Liver (tissue), 3 donors: Measurements from ENCODE around the gene STK39.
"Not testable (repeated sequence)": the region's sequence is repeated elsewhere in the genome, so short reads cannot be mapped to it uniquely, and the experiment has no call there.

ENCODE experiments used
- EGR1 ChIP-seq, 2 donors: IDR thresholded peaks; 2 replicates each; pipeline ENCODE4 v1.6.1; 2016 to 2018; ENCODE audit warnings: antibody characterized with exemption in 2 of 2, low read depth in 2 of 2
- FOXA1 ChIP-seq: IDR thresholded peaks from 2 replicates; pipeline ENCODE4 v1.6.1; 2016; ENCODE audit warnings: antibody characterized with exemption
- FOXA2 ChIP-seq: IDR thresholded peaks from 2 replicates; pipeline ENCODE4 v1.6.1; 2016; ENCODE audit warnings: antibody characterized with exemption
- GABPA ChIP-seq, 2 donors: IDR thresholded peaks in 1 of 2; conservative IDR thresholded peaks in 1 of 2; 2 replicates each; pipeline ENCODE4 v1.6.1; 2016; ENCODE audit warnings: antibody characterized with exemption in 2 of 2, mild to moderate bottlenecking in 1 of 2, moderate library complexity in 1 of 2
- JUND ChIP-seq, 2 donors: IDR thresholded peaks; 2 replicates each; pipeline ENCODE4 v1.6.1; 2016; ENCODE audit warnings: antibody characterized with exemption in 2 of 2
- RAD21 ChIP-seq, 2 donors: IDR thresholded peaks; 2 replicates each; pipeline ENCODE4 v1.6.1; 2016; ENCODE audit warnings: antibody characterized with exemption in 2 of 2, mild to moderate bottlenecking in 2 of 2
- TAF1 ChIP-seq: conservative IDR thresholded peaks from 2 replicates; pipeline ENCODE4 v1.6.1; 2016; ENCODE audit warnings: antibody characterized with exemption, mild to moderate bottlenecking
- YY1 ChIP-seq: IDR thresholded peaks from 2 replicates; pipeline ENCODE4 v1.6.1; 2016; ENCODE audit warnings: antibody characterized with exemption, mild to moderate bottlenecking
- TF ChIP-seq, protein P1 (sequence below): fragments of 150-350 bp; IDR thresholded peaks from 2 replicates; pipeline ENCODE4 v1.5.1; 2017; ENCODE audit warnings: improper control_type of control experiment, low read depth, low read length; ENCODE audit not compliant: missing input control
- TF ChIP-seq, protein P2 (sequence below): IDR thresholded peaks from 2 replicates; pipeline ENCODE4 v1.6.1; 2016; ENCODE audit warnings: antibody characterized with exemption, mild to moderate bottlenecking
- TF ChIP-seq, protein P3 (sequence below): IDR thresholded peaks from 2 replicates; pipeline ENCODE4 v1.6.1; 2016; ENCODE audit warnings: antibody characterized with exemption
- TF ChIP-seq, protein P4 (sequence below): IDR thresholded peaks from 2 replicates; pipeline ENCODE4 v1.6.1; 2016; ENCODE audit warnings: antibody characterized with exemption
- TF ChIP-seq, protein P5 (sequence below): IDR thresholded peaks from 2 replicates; pipeline ENCODE4 v1.6.1; 2016; ENCODE audit warnings: antibody characterized with exemption
- donor health status: healthy.
- donor health status: healthy.

DNA sequence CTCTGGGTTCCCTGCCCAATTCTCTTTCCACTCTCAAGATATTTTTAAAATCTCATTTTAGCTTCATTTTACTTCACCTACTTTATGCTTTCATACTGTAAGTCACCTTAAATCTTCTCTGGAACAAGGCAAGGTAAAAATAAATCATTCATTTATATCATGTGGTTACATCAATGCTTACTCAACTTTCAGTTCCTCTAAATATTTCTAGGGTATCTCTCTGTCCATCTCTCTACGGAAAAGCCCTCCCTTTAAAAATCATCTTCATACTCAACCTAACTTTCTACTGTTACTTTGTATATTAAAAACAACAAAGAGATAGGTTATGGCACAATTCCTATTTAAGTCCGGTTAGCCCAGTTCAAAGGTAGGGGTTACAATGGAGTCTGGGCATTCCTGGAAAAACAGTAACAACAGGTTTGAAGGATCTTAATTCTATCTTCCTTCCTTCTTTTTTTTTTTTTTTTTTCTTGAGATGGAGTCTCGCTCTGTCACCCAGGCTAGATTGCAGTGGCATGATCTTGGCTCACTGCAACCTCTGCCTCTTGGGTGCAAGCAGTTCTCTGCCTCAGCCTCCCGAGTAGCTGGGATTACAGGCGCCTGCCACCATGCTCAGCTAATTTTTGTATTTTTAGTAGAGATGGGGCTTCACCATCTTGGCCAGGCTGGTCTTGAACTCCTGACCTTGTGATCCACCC lies 205.1 kb downstream of the STK39 start:
- TF ChIP-seq, protein P1, sequence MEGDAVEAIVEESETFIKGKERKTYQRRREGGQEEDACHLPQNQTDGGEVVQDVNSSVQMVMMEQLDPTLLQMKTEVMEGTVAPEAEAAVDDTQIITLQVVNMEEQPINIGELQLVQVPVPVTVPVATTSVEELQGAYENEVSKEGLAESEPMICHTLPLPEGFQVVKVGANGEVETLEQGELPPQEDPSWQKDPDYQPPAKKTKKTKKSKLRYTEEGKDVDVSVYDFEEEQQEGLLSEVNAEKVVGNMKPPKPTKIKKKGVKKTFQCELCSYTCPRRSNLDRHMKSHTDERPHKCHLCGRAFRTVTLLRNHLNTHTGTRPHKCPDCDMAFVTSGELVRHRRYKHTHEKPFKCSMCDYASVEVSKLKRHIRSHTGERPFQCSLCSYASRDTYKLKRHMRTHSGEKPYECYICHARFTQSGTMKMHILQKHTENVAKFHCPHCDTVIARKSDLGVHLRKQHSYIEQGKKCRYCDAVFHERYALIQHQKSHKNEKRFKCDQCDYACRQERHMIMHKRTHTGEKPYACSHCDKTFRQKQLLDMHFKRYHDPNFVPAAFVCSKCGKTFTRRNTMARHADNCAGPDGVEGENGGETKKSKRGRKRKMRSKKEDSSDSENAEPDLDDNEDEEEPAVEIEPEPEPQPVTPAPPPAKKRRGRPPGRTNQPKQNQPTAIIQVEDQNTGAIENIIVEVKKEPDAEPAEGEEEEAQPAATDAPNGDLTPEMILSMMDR, result not testable (repeated sequence)
- TF ChIP-seq, protein P2, sequence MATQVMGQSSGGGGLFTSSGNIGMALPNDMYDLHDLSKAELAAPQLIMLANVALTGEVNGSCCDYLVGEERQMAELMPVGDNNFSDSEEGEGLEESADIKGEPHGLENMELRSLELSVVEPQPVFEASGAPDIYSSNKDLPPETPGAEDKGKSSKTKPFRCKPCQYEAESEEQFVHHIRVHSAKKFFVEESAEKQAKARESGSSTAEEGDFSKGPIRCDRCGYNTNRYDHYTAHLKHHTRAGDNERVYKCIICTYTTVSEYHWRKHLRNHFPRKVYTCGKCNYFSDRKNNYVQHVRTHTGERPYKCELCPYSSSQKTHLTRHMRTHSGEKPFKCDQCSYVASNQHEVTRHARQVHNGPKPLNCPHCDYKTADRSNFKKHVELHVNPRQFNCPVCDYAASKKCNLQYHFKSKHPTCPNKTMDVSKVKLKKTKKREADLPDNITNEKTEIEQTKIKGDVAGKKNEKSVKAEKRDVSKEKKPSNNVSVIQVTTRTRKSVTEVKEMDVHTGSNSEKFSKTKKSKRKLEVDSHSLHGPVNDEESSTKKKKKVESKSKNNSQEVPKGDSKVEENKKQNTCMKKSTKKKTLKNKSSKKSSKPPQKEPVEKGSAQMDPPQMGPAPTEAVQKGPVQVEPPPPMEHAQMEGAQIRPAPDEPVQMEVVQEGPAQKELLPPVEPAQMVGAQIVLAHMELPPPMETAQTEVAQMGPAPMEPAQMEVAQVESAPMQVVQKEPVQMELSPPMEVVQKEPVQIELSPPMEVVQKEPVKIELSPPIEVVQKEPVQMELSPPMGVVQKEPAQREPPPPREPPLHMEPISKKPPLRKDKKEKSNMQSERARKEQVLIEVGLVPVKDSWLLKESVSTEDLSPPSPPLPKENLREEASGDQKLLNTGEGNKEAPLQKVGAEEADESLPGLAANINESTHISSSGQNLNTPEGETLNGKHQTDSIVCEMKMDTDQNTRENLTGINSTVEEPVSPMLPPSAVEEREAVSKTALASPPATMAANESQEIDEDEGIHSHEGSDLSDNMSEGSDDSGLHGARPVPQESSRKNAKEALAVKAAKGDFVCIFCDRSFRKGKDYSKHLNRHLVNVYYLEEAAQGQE, result not testable (repeated sequence)
- not testable (repeated sequence) for TF ChIP-seq RAD21 (IDR thresholded peaks at IDR 0.05); JUND (IDR thresholded peaks at IDR 0.05); EGR1 (IDR thresholded peaks at IDR 0.05; ENCODE audit: low read depth in 2 of 2); TAF1; FOXA2; YY1; FOXA1; GABPA (IDR thresholded peaks at IDR 0.05 in 1 of 2, conservative IDR thresholded peaks at IDR 0.05 in 1 of 2)
- TF ChIP-seq, protein P3, sequence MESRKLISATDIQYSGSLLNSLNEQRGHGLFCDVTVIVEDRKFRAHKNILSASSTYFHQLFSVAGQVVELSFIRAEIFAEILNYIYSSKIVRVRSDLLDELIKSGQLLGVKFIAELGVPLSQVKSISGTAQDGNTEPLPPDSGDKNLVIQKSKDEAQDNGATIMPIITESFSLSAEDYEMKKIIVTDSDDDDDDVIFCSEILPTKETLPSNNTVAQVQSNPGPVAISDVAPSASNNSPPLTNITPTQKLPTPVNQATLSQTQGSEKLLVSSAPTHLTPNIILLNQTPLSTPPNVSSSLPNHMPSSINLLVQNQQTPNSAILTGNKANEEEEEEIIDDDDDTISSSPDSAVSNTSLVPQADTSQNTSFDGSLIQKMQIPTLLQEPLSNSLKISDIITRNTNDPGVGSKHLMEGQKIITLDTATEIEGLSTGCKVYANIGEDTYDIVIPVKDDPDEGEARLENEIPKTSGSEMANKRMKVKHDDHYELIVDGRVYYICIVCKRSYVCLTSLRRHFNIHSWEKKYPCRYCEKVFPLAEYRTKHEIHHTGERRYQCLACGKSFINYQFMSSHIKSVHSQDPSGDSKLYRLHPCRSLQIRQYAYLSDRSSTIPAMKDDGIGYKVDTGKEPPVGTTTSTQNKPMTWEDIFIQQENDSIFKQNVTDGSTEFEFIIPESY, result not testable (repeated sequence)
- TF ChIP-seq, protein P4, sequence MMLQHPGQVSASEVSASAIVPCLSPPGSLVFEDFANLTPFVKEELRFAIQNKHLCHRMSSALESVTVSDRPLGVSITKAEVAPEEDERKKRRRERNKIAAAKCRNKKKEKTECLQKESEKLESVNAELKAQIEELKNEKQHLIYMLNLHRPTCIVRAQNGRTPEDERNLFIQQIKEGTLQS, result not testable (repeated sequence)
- TF ChIP-seq, protein P5, sequence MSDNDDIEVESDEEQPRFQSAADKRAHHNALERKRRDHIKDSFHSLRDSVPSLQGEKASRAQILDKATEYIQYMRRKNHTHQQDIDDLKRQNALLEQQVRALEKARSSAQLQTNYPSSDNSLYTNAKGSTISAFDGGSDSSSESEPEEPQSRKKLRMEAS, result not testable (repeated sequence)
